BLaER1 (cell line): ENCODE data around the gene NEK5.

Experiments used
- H3K27ac ChIP-seq: shearing (Covaris generic); formaldehyde crosslinking; 2 replicates; pipeline ENCODE4 v1.8.1; 2022
- H3K27me3 ChIP-seq: shearing (Covaris generic); formaldehyde crosslinking; 2 replicates; pipeline ENCODE4 v1.8.1; 2022
- H3K36me3 ChIP-seq: shearing (Covaris generic); formaldehyde crosslinking; 2 replicates; pipeline ENCODE4 v1.8.1; 2022
- H3K4me1 ChIP-seq: shearing (Covaris generic); formaldehyde crosslinking; 2 replicates; pipeline ENCODE4 v1.8.1; 2022
- H3K4me2 ChIP-seq: shearing (Covaris generic); formaldehyde crosslinking; 2 replicates; pipeline ENCODE4 v1.8.1; 2022
- H3K4me3 ChIP-seq: shearing (Covaris generic); formaldehyde crosslinking; 2 replicates; pipeline ENCODE4 v1.8.1; 2022
- H3K9ac ChIP-seq: shearing (Covaris generic); formaldehyde crosslinking; 2 replicates; pipeline ENCODE4 v1.8.1; 2022
- H3K9me3 ChIP-seq: shearing (Covaris generic); formaldehyde crosslinking; 2 replicates; pipeline ENCODE4 v1.8.1; 2022
- H4K20me1 ChIP-seq: shearing (Covaris generic); formaldehyde crosslinking; 2 replicates; pipeline ENCODE4 v1.8.1; 2022
- Cebpa-rat ChIP-seq: shearing (Covaris generic); IDR thresholded peaks from 2 replicates; pipeline ENCODE4 v1.8.1; 2022

The NEK5 gene

GRCh38 chr13:52020191-52020590 is 108.7 kb downstream of the NEK5 start:
- Histone ChIP-seq H3K36me3 (peaks cover 95% of the 10 kb centered on the region), H3K9ac (no peak overlapping the region), H4K20me1 (peaks cover 27% of the 10 kb centered on the region; the same call in 1 of the 2 replicates), H3K27ac (no peak overlapping the region), H3K4me3 (no peak overlapping the region), H3K9me3 (peaks cover 6% of the 10 kb centered on the region), H3K4me2 (no peak overlapping the region), H3K27me3 (no peaks in the 10 kb centered on the region), H3K4me1 (no peaks in the 10 kb centered on the region)
- no peak for TF ChIP-seq Cebpa-rat

- no peak overlapping the region for H3K4me3 ChIP-seq
- no peak for TF ChIP-seq Cebpa-rat
- H3K4me1 ChIP-seq: peaks cover 13% of the 10 kb centered on the region
- H3K27me3 ChIP-seq: peaks cover 7% of the 10 kb centered on the region
- H3K4me2 ChIP-seq: no peak overlapping the region
- peaks cover 25% of the 10 kb centered on the region for H4K20me1 ChIP-seq
- no peak overlapping the region for H3K9ac ChIP-seq
- peaks cover 61% of the 10 kb centered on the region for H3K36me3 ChIP-seq
- H3K9me3 ChIP-seq: peaks cover 6% of the 10 kb centered on the region
- no peak overlapping the region for H3K27ac ChIP-seq
Observed at GRCh38 chr13:52016296-52016695, 112.6 kb downstream of the NEK5 start.

- Histone ChIP-seq H3K9me3 (peaks cover 6% of the 10 kb centered on the region), H3K4me2 (peak overlapping the region; percentile 83), H3K4me3 (peak overlapping the region; percentile 90), H3K27ac (peak overlapping the region; percentile 61), H4K20me1 (peaks cover 33% of the 10 kb centered on the region), H3K36me3 (peaks cover 26% of the 10 kb centered on the region), H3K4me1 (peaks cover 18% of the 10 kb centered on the region), H3K9ac (peak overlapping the region; percentile 79), H3K27me3 (peaks cover 33% of the 10 kb centered on the region)
- TF ChIP-seq Cebpa-rat: no peak
Observed at GRCh38 chr13:52012512-52012836, 116.4 kb downstream of the NEK5 start.

- peaks cover 20% of the 10 kb centered on the region for H3K36me3 ChIP-seq
- no peak for TF ChIP-seq Cebpa-rat
- peak within 1 kb of the TSS; percentile 100 for H3K4me2 ChIP-seq
- H4K20me1 ChIP-seq: peaks cover 27% of the 10 kb centered on the region
- H3K9ac ChIP-seq: peak within 1 kb of the TSS; percentile 79
- peaks cover 6% of the 10 kb centered on the region for H3K9me3 ChIP-seq
- peak within 1 kb of the TSS; percentile 61 for H3K27ac ChIP-seq
- H3K4me1 ChIP-seq: peaks cover 18% of the 10 kb centered on the region
- H3K4me3 ChIP-seq: peak within 1 kb of the TSS; percentile 90
- peaks cover 33% of the 10 kb centered on the region for H3K27me3 ChIP-seq
Observed at GRCh38 chr13:52011632-52012511, 117.0 kb downstream of the NEK5 start, which contains the start of gene ALG11. Gene ALG11, plus strand, starts transcription at chr13:52012398. Its CDS starts 21 bp downstream, at chr13:52012419.

GRCh38 chr13:52010890-52011631 is 117.8 kb downstream of the NEK5 start, which contains the start of gene ATP7B:
Gene ATP7B, minus strand, starts transcription at chr13:52011450. Its CDS starts 113 bp downstream, at chr13:52011337.
- H3K27me3 ChIP-seq: peaks cover 33% of the 10 kb centered on the region
- peak within 1 kb of the TSS; percentile 100 for H3K4me2 ChIP-seq
- peaks cover 6% of the 10 kb centered on the region for H3K9me3 ChIP-seq
- peaks cover 18% of the 10 kb centered on the region for H3K4me1 ChIP-seq
- peak within 1 kb of the TSS; percentile 79 for H3K9ac ChIP-seq
- H4K20me1 ChIP-seq: peaks cover 19% of the 10 kb centered on the region
- H3K36me3 ChIP-seq: peaks cover 12% of the 10 kb centered on the region
- peak within 1 kb of the TSS; percentile 90 for H3K4me3 ChIP-seq
- H3K27ac ChIP-seq: peak within 1 kb of the TSS; percentile 61; the same call in 1 of the 2 replicates
- no peak for TF ChIP-seq Cebpa-rat

GRCh38 chr13:52009946-52010345 is 118.9 kb downstream of the NEK5 start:
- no peak overlapping the region for H3K9ac ChIP-seq
- H3K27ac ChIP-seq: no peak overlapping the region
- peaks cover 33% of the 10 kb centered on the region for H3K27me3 ChIP-seq
- peaks cover 18% of the 10 kb centered on the region for H3K4me1 ChIP-seq
- no peak overlapping the region for H3K4me3 ChIP-seq
- no peak for TF ChIP-seq Cebpa-rat
- H4K20me1 ChIP-seq: peaks cover 18% of the 10 kb centered on the region
- peaks cover 1% of the 10 kb centered on the region; the same call in 1 of the 2 replicates for H3K36me3 ChIP-seq
- H3K9me3 ChIP-seq: no peaks in the 10 kb centered on the region
- H3K4me2 ChIP-seq: no peak overlapping the region

- no peaks in the 10 kb centered on the region for H3K9me3 ChIP-seq
- H3K4me1 ChIP-seq: 0 out of 2 replicates have a peak, but pooled peaks cover 5% of the 10 kb centered on the region
- no peak overlapping the region for H3K9ac ChIP-seq
- H3K27me3 ChIP-seq: peaks cover 30% of the 10 kb centered on the region
- no peaks in the 10 kb centered on the region for H3K36me3 ChIP-seq
- peaks cover 18% of the 10 kb centered on the region for H4K20me1 ChIP-seq
- H3K27ac ChIP-seq: no peak overlapping the region
- no peak for TF ChIP-seq Cebpa-rat
- no peak overlapping the region for H3K4me2 ChIP-seq
- H3K4me3 ChIP-seq: no peak overlapping the region
Observed at GRCh38 chr13:52006523-52007245, 122.2 kb downstream of the NEK5 start.

GRCh38 chr13:52005841-52006522 is 122.9 kb downstream of the NEK5 start:
- Histone ChIP-seq H3K27ac (no peak overlapping the region), H4K20me1 (peaks cover 12% of the 10 kb centered on the region), H3K4me3 (no peak overlapping the region), H3K36me3 (no peaks in the 10 kb centered on the region), H3K4me2 (no peak overlapping the region), H3K9me3 (no peaks in the 10 kb centered on the region), H3K27me3 (peaks cover 23% of the 10 kb centered on the region), H3K9ac (no peak overlapping the region), H3K4me1 (0 out of 2 replicates have a peak, but pooled peaks cover 2% of the 10 kb centered on the region)
- TF ChIP-seq Cebpa-rat: no peak
